Measurements from ENCODE around the gene PLXNA1. TPM values are rescaled to one million over a fixed set of nuclear protein-coding genes. Genes with fewer than 3 reads are reported as not detected.

The PLXNA1 gene
- total and polyA plus RNA-seq, 12 donors, result 14.3 to 29.7 (median 24.1) TPM

DNA sequence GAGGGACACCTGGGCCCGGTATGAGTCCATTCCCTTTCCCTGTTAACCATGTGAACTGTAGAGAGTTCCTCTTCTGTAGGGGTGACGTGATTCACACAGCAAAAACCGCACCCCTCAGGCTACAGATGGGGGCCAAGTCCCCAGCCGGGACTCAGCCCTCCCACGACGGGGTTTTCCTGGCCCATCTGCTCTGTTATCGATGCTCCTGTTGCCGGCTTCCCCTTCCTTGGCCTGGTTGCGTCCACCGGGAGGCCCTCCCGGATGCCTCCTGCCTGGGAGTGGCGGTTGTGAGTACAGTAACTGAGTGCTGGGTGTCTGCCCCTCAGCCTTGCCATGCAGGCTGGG, 817 bp upstream of the PLXNA1 start:
- intact Hi-C loops (cut with DNase I), result loop anchor here in 9 of 10 donors (1.0 to 10.0 kb wide), 16 partner anchors 183 to 563 kb away; no protein-coding TSS in a partner anchor
- 13 to 17% methylated on average over 12 of the region's 12 CpGs for WGBS, 2 donors
- Histone ChIP-seq H3K36me3 (no peaks in the 10 kb centered on the region), H3K27ac (peak overlapping the region in 4 of 10 donors; percentile 64 to 93 (median 82)), H3K4me3 (peak overlapping the region in 9 of 10 donors; percentile 30 to 69 (median 54)), H3K4me1 (peaks cover 18 to 47% (median 39%) of the 10 kb centered on the region in 9 donors), H3K9me3 (no peaks in the 10 kb centered on the region), H3K27me3 (peaks cover 0 to 39% (median 0%) of the 10 kb centered on the region in 7 donors)
- TF ChIP-seq, protein P1, sequence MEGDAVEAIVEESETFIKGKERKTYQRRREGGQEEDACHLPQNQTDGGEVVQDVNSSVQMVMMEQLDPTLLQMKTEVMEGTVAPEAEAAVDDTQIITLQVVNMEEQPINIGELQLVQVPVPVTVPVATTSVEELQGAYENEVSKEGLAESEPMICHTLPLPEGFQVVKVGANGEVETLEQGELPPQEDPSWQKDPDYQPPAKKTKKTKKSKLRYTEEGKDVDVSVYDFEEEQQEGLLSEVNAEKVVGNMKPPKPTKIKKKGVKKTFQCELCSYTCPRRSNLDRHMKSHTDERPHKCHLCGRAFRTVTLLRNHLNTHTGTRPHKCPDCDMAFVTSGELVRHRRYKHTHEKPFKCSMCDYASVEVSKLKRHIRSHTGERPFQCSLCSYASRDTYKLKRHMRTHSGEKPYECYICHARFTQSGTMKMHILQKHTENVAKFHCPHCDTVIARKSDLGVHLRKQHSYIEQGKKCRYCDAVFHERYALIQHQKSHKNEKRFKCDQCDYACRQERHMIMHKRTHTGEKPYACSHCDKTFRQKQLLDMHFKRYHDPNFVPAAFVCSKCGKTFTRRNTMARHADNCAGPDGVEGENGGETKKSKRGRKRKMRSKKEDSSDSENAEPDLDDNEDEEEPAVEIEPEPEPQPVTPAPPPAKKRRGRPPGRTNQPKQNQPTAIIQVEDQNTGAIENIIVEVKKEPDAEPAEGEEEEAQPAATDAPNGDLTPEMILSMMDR (IDR thresholded peaks at IDR 0.05), result no peak
- DNase-seq (no peak), ATAC-seq (peak in 7 of 8 donors; percentile 3 to 22 (median 16))

DNA sequence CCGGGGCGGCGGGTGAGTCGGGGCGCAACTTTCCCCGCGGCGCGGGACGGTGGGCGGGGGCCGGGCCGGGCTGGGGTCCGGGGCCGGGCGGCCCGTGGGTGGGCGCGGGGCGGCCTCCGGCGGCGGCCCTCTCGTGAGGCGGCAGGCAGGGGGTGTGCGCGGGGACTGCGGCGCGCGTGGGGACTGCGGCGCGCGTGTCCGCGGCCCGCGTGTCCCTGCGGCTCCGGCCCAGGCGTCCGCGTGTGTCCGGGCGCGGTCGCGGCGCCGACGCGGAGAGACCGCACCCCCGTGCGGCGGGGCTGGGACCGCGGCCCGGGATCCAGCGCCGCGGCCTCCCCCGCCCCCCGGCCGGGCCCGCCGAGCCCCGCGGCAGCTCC, 349 bp downstream of the PLXNA1 start:
- peak in 2 of 8 donors; percentile 6 to 8 for ATAC-seq
- 0 to 1% methylated on average over 8 to 65 of the region's 70 CpGs for WGBS, 2 donors
- intact Hi-C loops (cut with DNase I), result loop anchor here in 9 of 10 donors (2.0 to 10.0 kb wide), 13 partner anchors 182 to 562 kb away; no protein-coding TSS in a partner anchor
- no peaks in the 10 kb centered on the region for H3K36me3 ChIP-seq
- peak overlapping the region; percentile 70 to 87 (median 76) for H3K4me3 ChIP-seq
- H3K9me3 ChIP-seq, result no peaks in the 10 kb centered on the region
- H3K27me3 ChIP-seq, result peaks cover 0 to 39% (median 0%) of the 10 kb centered on the region in 7 donors
- peak in 1 of 2 donors; percentile 21 for DNase-seq
- TF ChIP-seq, protein P1 (IDR thresholded peaks at IDR 0.05), result no peak
- peaks cover 18 to 50% (median 41%) of the 10 kb centered on the region in 9 donors for H3K4me1 ChIP-seq
- peak overlapping the region in 3 of 10 donors; percentile 44 to 70 (median 68) for H3K27ac ChIP-seq

DNA sequence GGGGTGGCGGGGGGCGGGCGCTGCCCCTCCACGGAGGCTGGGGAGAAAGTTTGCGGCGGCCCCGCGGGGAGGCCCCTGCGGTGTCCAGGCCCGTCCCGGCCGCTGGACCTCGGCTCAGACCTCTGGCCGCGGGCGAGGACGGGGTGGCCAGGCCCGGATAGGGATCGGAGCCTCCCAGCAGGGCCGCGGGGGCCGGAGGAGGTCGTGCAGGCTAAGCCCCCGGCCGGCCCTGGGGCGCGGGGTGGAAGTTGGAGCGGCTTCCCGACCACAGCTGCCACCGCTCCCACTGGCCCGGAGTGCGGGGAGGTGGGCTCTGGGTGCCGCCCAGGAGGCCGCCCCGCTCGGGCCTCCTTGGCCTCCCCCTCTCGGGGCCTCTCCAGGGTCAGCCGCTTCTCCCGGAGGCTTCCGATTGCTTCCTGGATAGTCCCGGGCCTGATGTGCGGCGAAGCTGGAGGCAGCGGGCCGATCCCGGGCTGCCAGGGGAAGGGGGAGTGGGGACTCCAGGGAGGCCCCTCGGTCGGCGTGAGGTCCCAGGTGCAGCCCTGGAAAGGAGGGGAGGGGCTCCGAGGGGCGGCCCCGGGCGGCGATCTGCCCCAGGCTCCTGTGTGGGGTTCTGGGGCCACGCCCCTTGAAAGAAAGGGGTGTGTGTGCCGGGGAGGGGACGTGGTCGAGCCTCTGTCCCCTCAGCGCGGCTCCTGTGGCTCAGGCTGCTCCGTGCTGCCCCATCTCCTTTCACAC, 907 bp downstream of the PLXNA1 start:
- H3K27ac ChIP-seq, result peak overlapping the region in 9 of 10 donors; percentile 24 to 76 (median 58)
- peaks cover 0 to 39% (median 0%) of the 10 kb centered on the region in 7 donors for H3K27me3 ChIP-seq
- no peaks in the 10 kb centered on the region for H3K9me3 ChIP-seq
- peaks cover 0 to 5% (median 2%) of the 10 kb centered on the region in 9 donors for H3K36me3 ChIP-seq
- H3K4me3 ChIP-seq, result peak overlapping the region; percentile 70 to 87 (median 76)
- DNase-seq (peak in 1 of 2 donors; percentile 30), ATAC-seq (peak in 5 of 8 donors; percentile 6 to 13 (median 9))
- 1 to 2% methylated on average over 57 to 61 of the region's 61 CpGs for WGBS, 2 donors
- TF ChIP-seq, protein P1 (IDR thresholded peaks at IDR 0.05), result no peak
- intact Hi-C loops (cut with DNase I), result loop anchor here in 9 of 10 donors (2.0 to 10.0 kb wide), 13 partner anchors 181 to 561 kb away; no protein-coding TSS in a partner anchor
- H3K4me1 ChIP-seq, result peaks cover 18 to 50% (median 41%) of the 10 kb centered on the region in 9 donors

DNA sequence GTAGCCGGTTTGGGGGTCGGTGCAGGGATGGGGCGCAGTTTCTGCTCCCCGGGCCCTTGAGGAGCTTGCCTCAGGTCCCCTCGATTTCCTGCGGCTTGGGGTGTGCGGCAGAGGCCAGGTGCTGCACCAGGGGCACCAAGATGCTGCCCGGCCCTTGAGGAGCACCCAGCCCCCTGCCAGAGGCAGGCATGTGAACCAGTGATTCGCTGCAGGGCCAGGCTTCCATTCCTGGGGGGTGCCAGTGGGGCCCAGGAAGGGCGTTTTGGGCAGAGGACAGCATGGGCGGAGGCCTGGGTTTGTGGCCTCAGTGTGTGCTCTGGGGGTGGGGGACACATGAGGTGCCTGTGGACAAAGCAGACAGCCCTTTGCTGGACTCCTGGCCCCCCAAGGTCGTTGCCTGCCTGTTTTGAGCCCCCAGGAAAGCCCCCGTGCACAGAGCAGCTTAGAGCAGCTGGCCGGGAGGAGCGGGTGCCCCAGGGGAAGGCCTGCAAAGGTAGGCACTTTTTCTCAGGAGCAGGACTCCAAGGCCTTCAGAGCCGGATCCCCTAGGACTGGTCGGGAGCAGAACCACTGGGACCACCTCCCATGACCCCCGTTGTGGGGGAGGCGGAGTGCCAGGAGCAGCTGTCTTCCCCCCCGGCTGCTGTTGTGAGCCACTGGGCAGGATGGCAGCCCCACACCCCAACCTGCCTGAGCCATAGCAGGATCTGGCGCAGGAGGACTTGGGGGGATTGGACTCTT, 1.6 kb downstream of the PLXNA1 start:
- H3K4me3 ChIP-seq, result peak overlapping the region; percentile 70 to 87 (median 76)
- ATAC-seq (no peak), DNase-seq (peak in 1 of 2 donors; percentile 14)
- H3K4me1 ChIP-seq, result peaks cover 18 to 50% (median 40%) of the 10 kb centered on the region in 9 donors
- H3K27ac ChIP-seq, result peak overlapping the region in 7 of 10 donors; percentile 40 to 76 (median 65)
- H3K36me3 ChIP-seq, result peaks cover 0 to 13% (median 7%) of the 10 kb centered on the region in 9 donors
- intact Hi-C loops (cut with DNase I), result loop anchor here in 9 of 10 donors (5.0 to 10.0 kb wide), 13 partner anchors 180 to 560 kb away; partner anchors contain the start of gene CHCHD6 (in 1 of the 9)
- 54 to 55% methylated on average over 21 of the region's 21 CpGs for WGBS, 2 donors
- TF ChIP-seq, protein P1 (IDR thresholded peaks at IDR 0.05), result no peak
- H3K9me3 ChIP-seq, result no peaks in the 10 kb centered on the region
- peaks cover 0 to 39% (median 0%) of the 10 kb centered on the region in 7 donors for H3K27me3 ChIP-seq

All from heart right ventricle (tissue), 16 donors.